H1 (cell line): ENCODE measurements around the gene CHD9. TPM values are rescaled to one million over a fixed set of nuclear protein-coding genes. Genes with fewer than 3 reads are reported as not detected.

ENCODE experiments used
- CTCF ChIA-PET: fragments of 300-600 bp; sonication (Branson Sonifier 250); formaldehyde crosslinking; loops from one replicate; lab custom pipeline; 2021; ENCODE audit not compliant: partially characterized antibody; lab: Charles Lee
- POLR2A ChIA-PET: fragments of 300-600 bp; sonication (Branson Sonifier 250); formaldehyde crosslinking; loops from one replicate; lab custom pipeline; 2021; ENCODE audit warnings: inconsistent platforms; ENCODE audit not compliant: partially characterized antibody; lab: Charles Lee
- DNase-seq, 2 experiments: peaks; one replicate each; pipeline versions ENCODE4 v3.0.0 to v3.0.0-alpha.2; 2010 to 2022; ENCODE audit warnings: low spot score in 2 of 2, low read depth in 1 of 2, mixed read lengths in 1 of 2
- FAIRE-seq: peaks from 2 replicates; lab custom pipeline; 2011; peaks lifted over from hg19 to GRCh38; lab: Jason Lieb, UNC
- H2AFZ ChIP-seq: 2 replicates; pipeline ENCODE4 v1.8.1; 2012; ENCODE audit warnings: low read length, inconsistent platforms
- H2AK5ac ChIP-seq: 2 replicates; pipeline ENCODE4 v1.6.1; 2013; ENCODE audit warnings: low read depth, low read length
- H2BK120ac ChIP-seq: replicated peaks from 2 replicates; pipeline ENCODE3; 2013; ENCODE audit warnings: low read depth, low read length, inconsistent platforms
- H2BK12ac ChIP-seq: 2 replicates; pipeline ENCODE4 v1.6.1; 2013; ENCODE audit warnings: low read depth, low read length
- H2BK15ac ChIP-seq: 2 replicates; pipeline ENCODE4 v1.6.1; 2013; ENCODE audit warnings: low read length
- H2BK20ac ChIP-seq: 2 replicates; pipeline ENCODE4 v1.6.1; 2013; ENCODE audit warnings: low read length
- H2BK5ac ChIP-seq: 2 replicates; pipeline ENCODE4 v1.6.1; 2013; ENCODE audit warnings: low read depth, low read length
- H3K14ac ChIP-seq: 2 replicates; pipeline ENCODE4 v1.6.1; 2013; ENCODE audit warnings: inconsistent platforms; ENCODE audit not compliant: insufficient read length
- H3K18ac ChIP-seq: 2 replicates; pipeline ENCODE4 v1.6.1; 2013; ENCODE audit warnings: low read length; ENCODE audit errors: extremely low read depth
- H3K23ac ChIP-seq: 2 replicates; pipeline ENCODE4 v1.6.1; 2013; ENCODE audit warnings: inconsistent platforms; ENCODE audit not compliant: insufficient read length
- H3K23me2 ChIP-seq: 2 replicates; pipeline ENCODE4 v1.6.1; 2013; ENCODE audit warnings: low read depth, low read length
- H3K27ac ChIP-seq: 2 replicates; pipeline ENCODE4 v1.6.1; 2011; ENCODE audit warnings: low read depth, low read length, inconsistent platforms
- H3K27me3 ChIP-seq, 4 experiments: replicated peaks in 1 of 4; 1 replicate in 1 of 4; 2 replicates in 3 of 4; pipeline versions ENCODE4 v1.6.1 to v1.8.1; 2011 to 2013; ENCODE audit warnings: low read length in 3 of 4, mild to moderate bottlenecking in 3 of 4, inconsistent platforms in 2 of 4, mixed read lengths in 2 of 4, moderate library complexity in 1 of 4; ENCODE audit not compliant: control insufficient read depth in 3 of 4, insufficient read depth in 3 of 4; ENCODE audit errors: extremely low read depth in 1 of 4
- H3K36me3 ChIP-seq, 4 experiments: 2 replicates each; pipeline versions ENCODE4 v1.6.1 to v1.8.1; 2011 to 2013; ENCODE audit warnings: mild to moderate bottlenecking in 4 of 4, low read length in 3 of 4, moderate library complexity in 2 of 4, control low read depth in 1 of 4, inconsistent platforms in 1 of 4; ENCODE audit not compliant: insufficient read depth in 4 of 4, control insufficient read depth in 2 of 4
- H3K4ac ChIP-seq: replicated peaks from 2 replicates; pipeline ENCODE3; 2013; ENCODE audit warnings: low read length, low read depth, mixed read lengths, inconsistent platforms; ENCODE audit not compliant: insufficient read length
- H3K4me1 ChIP-seq, 4 experiments: replicated peaks in 1 of 4; 1 replicate in 1 of 4; 2 replicates in 3 of 4; pipeline versions ENCODE4 v1.6.1 to v1.8.1; 2011 to 2013; ENCODE audit warnings: low read length in 3 of 4, inconsistent platforms in 2 of 4, mixed read lengths in 1 of 4; ENCODE audit not compliant: insufficient read depth in 4 of 4, control insufficient read depth in 3 of 4
- H3K4me2 ChIP-seq, 2 experiments: 2 replicates each; pipeline versions ENCODE4 v1.6.1 to v1.8.1; 2011 to 2013; ENCODE audit warnings: low read depth in 2 of 2, low read length in 2 of 2, control low read depth in 1 of 2, inconsistent platforms in 1 of 2, mild to moderate bottlenecking in 1 of 2; ENCODE audit not compliant: insufficient read depth in 1 of 2
- H3K4me3 ChIP-seq, 4 experiments: fragments of 200-600, 300-600 bp in 1 of 4; sonication (generic), shearing (Covaris generic), sonication (Bioruptor Twin) in 1 of 4; 2 replicates each; pipeline versions ENCODE4 v1.5.1 to v1.8.1; 2011 to 2016; ENCODE audit warnings: low read length in 4 of 4, low read depth in 3 of 4, control low read depth in 2 of 4, inconsistent platforms in 2 of 4, mild to moderate bottlenecking in 2 of 4, mixed read lengths in 1 of 4, moderate library complexity in 1 of 4; ENCODE audit not compliant: insufficient read depth in 2 of 4; ENCODE audit errors: extremely low read depth in 1 of 4
- H3K56ac ChIP-seq: replicated peaks from 2 replicates; pipeline ENCODE3; 2013; ENCODE audit warnings: low read depth, mild to moderate bottlenecking, mixed read lengths, low read length, inconsistent platforms; ENCODE audit not compliant: insufficient read length
- H3K79me1 ChIP-seq: 2 replicates; pipeline ENCODE4 v1.6.1; 2013; ENCODE audit warnings: low read depth, low read length, control low read depth
- H3K79me2 ChIP-seq, 2 experiments: 2 replicates each; pipeline versions ENCODE4 v1.6.1 to v1.8.1; 2012 to 2013; ENCODE audit warnings: low read length in 2 of 2, mild to moderate bottlenecking in 2 of 2, inconsistent platforms in 1 of 2; ENCODE audit not compliant: insufficient read depth in 2 of 2, control insufficient read depth in 1 of 2
- H3K9ac ChIP-seq, 4 experiments: replicated peaks in 1 of 4; 1 replicate in 1 of 4; 2 replicates in 3 of 4; pipeline versions ENCODE4 v1.6.1 to v1.8.1; 2011 to 2013; ENCODE audit warnings: low read depth in 3 of 4, low read length in 3 of 4, control low read depth in 2 of 4, mild to moderate bottlenecking in 2 of 4, moderate library complexity in 2 of 4, inconsistent platforms in 1 of 4; ENCODE audit errors: extremely low read depth in 1 of 4
- H3K9me3 ChIP-seq, 2 experiments: 2 replicates each; pipeline versions ENCODE4 v1.6.1 to v1.8.1; 2012 to 2013; ENCODE audit warnings: mild to moderate bottlenecking in 2 of 2, moderate library complexity in 2 of 2, control low read depth in 1 of 2, inconsistent platforms in 1 of 2, low read depth in 1 of 2, low read length in 1 of 2, mixed read lengths in 1 of 2; ENCODE audit not compliant: insufficient read depth in 2 of 2
- H4K20me1 ChIP-seq, 2 experiments: replicated peaks in 1 of 2; 2 replicates each; pipeline versions ENCODE3 to v1.8.1; 2011 to 2013; ENCODE audit warnings: inconsistent platforms in 2 of 2, low read length in 2 of 2, mild to moderate bottlenecking in 1 of 2; ENCODE audit not compliant: insufficient read depth in 2 of 2, control insufficient read depth in 1 of 2
- H4K5ac ChIP-seq: 2 replicates; pipeline ENCODE4 v1.6.1; 2013; ENCODE audit warnings: low read length, low read depth, mixed read lengths, inconsistent platforms; ENCODE audit not compliant: insufficient read length
- H4K8ac ChIP-seq: 2 replicates; pipeline ENCODE4 v1.8.0; 2013; ENCODE audit warnings: mild to moderate bottlenecking, moderate library complexity, low read length, inconsistent platforms; ENCODE audit not compliant: insufficient read depth; ENCODE audit errors: extremely low read depth
- H4K91ac ChIP-seq: replicated peaks from 2 replicates; pipeline ENCODE3; 2013; ENCODE audit warnings: low read length, mixed read lengths, inconsistent platforms; ENCODE audit not compliant: insufficient read length
- BACH1 ChIP-seq: IDR thresholded peaks from 2 replicates; pipeline ENCODE4 v1.6.1; 2012; ENCODE audit warnings: low read length, improper control_type of control experiment
- CBX8 ChIP-seq: fragments of 300-800, 300-1000 bp; sonication (generic); IDR thresholded peaks from 2 replicates; pipeline ENCODE4 v1.7.1; 2016; ENCODE audit warnings: low read depth, low read length, borderline replicate concordance
- CREB1 ChIP-seq: IDR thresholded peaks from 2 replicates; pipeline ENCODE4 v1.6.1; 2012; ENCODE audit warnings: inconsistent platforms
- EP300 ChIP-seq, 2 experiments: IDR thresholded peaks; 1 replicate in 1 of 2; 2 replicates in 1 of 2; pipeline ENCODE4 v1.6.1; 2011 to 2012; ENCODE audit warnings: low read depth in 2 of 2, low read length in 2 of 2, mild to moderate bottlenecking in 2 of 2, borderline replicate concordance in 1 of 2, inconsistent platforms in 1 of 2, moderate library complexity in 1 of 2
- GTF2F1 ChIP-seq: IDR thresholded peaks from 2 replicates; pipeline ENCODE4 v1.6.1; 2012; ENCODE audit warnings: low read depth, low read length, improper control_type of control experiment, borderline replicate concordance
- JUN ChIP-seq: IDR thresholded peaks from 2 replicates; pipeline ENCODE4 v1.6.1; 2011; ENCODE audit warnings: low read depth, mild to moderate bottlenecking, improper control_type of control experiment, low read length
- JUND ChIP-seq: IDR thresholded peaks from 2 replicates; pipeline ENCODE4 v1.6.1; 2011; ENCODE audit warnings: mild to moderate bottlenecking, improper control_type of control experiment, low read length
- KDM5A ChIP-seq: fragments of 200-600 bp; IDR thresholded peaks from 2 replicates; pipeline ENCODE4 v1.7.1; 2012; ENCODE audit warnings: mild to moderate bottlenecking, low read length, inconsistent platforms, mixed read lengths
- SIN3A ChIP-seq, 2 experiments: IDR thresholded peaks in 1 of 2; conservative IDR thresholded peaks in 1 of 2; 2 replicates each; pipeline ENCODE4 v1.6.1; 2011 to 2012; ENCODE audit warnings: low read length in 2 of 2, improper control_type of control experiment in 1 of 2, low read depth in 1 of 2, mild to moderate bottlenecking in 1 of 2
- SRF ChIP-seq: IDR thresholded peaks from 2 replicates; pipeline ENCODE4 v1.6.1; 2011; ENCODE audit warnings: mild to moderate bottlenecking, low read depth, low read length, moderate library complexity
- TBP ChIP-seq: IDR thresholded peaks from 2 replicates; pipeline ENCODE4 v1.6.1; 2011; ENCODE audit warnings: low read depth, low read length, improper control_type of control experiment
- WGBS, 2 experiments: shearing (Covaris generic) in 1 of 2; methylation state at CpG; one replicate each; pipeline versions ENCODE4 v1.1.6 to v1.1.7; 2013 to 2015; ENCODE audit warnings: low lambda C conversion rate in 2 of 2, mixed read lengths in 2 of 2, inconsistent platforms in 1 of 2, low coverage in 1 of 2, missing lambda C conversion rate in 1 of 2; ENCODE audit not compliant: insufficient replicate concordance in 2 of 2, insufficient coverage in 1 of 2, insufficient read length in 1 of 2; ENCODE audit errors: extremely low coverage in 1 of 2, missing lambda C conversion rate in 1 of 2; 5-methylcytosine and 5-hydroxymethylcytosine counted together
- polyA plus RNA-seq, 7 experiments: library from polyadenylated mRNA; depleted of rRNA in 3 of 7; stranded (reverse) in 5 of 7; unstranded in 2 of 7; fragments of >200 nt in 5 of 7; fragments of 200-250 nt in 2 of 7; gene quantifications; 1 replicate in 5 of 7; 2 replicates in 1 of 7; 4 replicates in 1 of 7; pipeline versions ENCODE4 v1.2.1 to v1.2.3, GENCODE V29; 2011 to 2013; ENCODE audit warnings: missing spikeins in 2 of 7, mixed read lengths in 2 of 7
- total RNA-seq: library from RNA; stranded (reverse); fragmentation: NEBNext Ultra II Directional; extraction: Animal tissue kit (Norgen Biotek cat#: 25700); gene quantifications from 2 replicates; pipeline ENCODE4 v1.2.1, GENCODE V29; 2021
- TF ChIP-seq, protein P1 (sequence below): IDR thresholded peaks from 2 replicates; pipeline ENCODE4 v1.6.1; 2012; ENCODE audit warnings: low read length, inconsistent platforms

CHD9 gene
- total and polyA plus RNA-seq, 2 of the 8 experiments (the other 6 are each of a cell fraction or from before 2014, with no cell fraction given) = 9.9 to 32.4 TPM

DNA sequence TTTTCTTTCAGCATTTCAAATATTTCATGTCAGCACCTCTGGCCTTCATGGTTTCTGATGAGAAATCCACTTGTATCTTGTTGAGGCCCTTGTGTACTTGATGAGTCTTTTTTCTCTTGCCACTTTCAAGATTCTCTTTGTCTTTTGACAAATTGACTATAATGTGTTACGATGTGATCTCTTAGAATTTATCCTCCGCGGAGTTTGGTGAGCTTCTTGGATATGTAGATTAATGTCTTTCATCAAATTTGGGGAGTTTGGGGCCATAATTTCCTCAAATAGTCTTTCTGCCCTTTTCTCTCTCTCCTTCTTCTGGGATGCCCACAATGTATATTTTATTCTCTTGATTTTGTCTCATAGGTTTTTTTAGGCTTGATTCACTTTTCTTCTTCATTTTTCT is 96.0 kb downstream of the CHD9 start:
- Histone ChIP-seq H2BK12ac (no peak overlapping the region), H3K27me3 (no peaks in the 10 kb centered on the region), H3K18ac (no peak overlapping the region), H2BK15ac (no peak overlapping the region), H3K23me2 (no peaks in the 10 kb centered on the region), H4K5ac (no peak overlapping the region), H3K4ac (no peak overlapping the region), H3K27ac (no peak overlapping the region), H3K23ac (no peak overlapping the region), H3K9me3 (peaks cover 0 to 3% of the 10 kb centered on the region in 2 experiments; a peak in 1 of 4 replicates), H2BK120ac (no peak overlapping the region), H2AFZ (no peak overlapping the region), H4K91ac (no peak overlapping the region), H4K8ac (no peak overlapping the region), H3K79me2 (peaks cover 0 to 9% of the 10 kb centered on the region in 2 experiments; a peak in 3 of 4 replicates), H3K4me3 (no peak overlapping the region), H3K4me1 (peaks cover 0 to 3% (median 1%) of the 10 kb centered on the region in 4 experiments; a peak in 2 of 7 replicates), H3K14ac (no peak overlapping the region), H4K20me1 (no peaks in the 10 kb centered on the region), H2BK20ac (no peak overlapping the region), H3K9ac (no peak overlapping the region), H2BK5ac (no peak overlapping the region), H3K4me2 (no peak overlapping the region), H3K56ac (no peak overlapping the region), H2AK5ac (no peak overlapping the region), H3K79me1 (no peaks in the 10 kb centered on the region), H3K36me3 (peaks cover 0 to 4% (median 0%) of the 10 kb centered on the region in 4 experiments; a peak in 2 of 8 replicates)
- ChIA-PET CTCF (interaction anchor here (0.6 to 1.3 kb wide), 2 partner anchors 11 to 748 kb away, joined by 3 read pairs; no protein-coding TSS in a partner anchor), POLR2A (interaction anchor here (1.1 kb wide), 1 partner anchor 71 kb away, joined by 3 read pairs; no protein-coding TSS in a partner anchor)
- WGBS, 2 experiments = 92% methylated on average over 3 of the region's 3 CpGs; no CpG with 5 or more reads in 1 of the 2 experiments
- DNase-seq (no peak), FAIRE-seq (no peak)
- TF ChIP-seq JUN = no peak
- TF ChIP-seq CBX8 = no peak
- TF ChIP-seq JUND = no peak
- no peak for TF ChIP-seq TBP
- TF ChIP-seq KDM5A = no peak
- no peak for TF ChIP-seq EP300 (IDR thresholded peaks at IDR 0.05; ENCODE audit: borderline replicate concordance in 1 of 2, low read depth in 2 of 2, low read length in 2 of 2)
- TF ChIP-seq, protein P1, sequence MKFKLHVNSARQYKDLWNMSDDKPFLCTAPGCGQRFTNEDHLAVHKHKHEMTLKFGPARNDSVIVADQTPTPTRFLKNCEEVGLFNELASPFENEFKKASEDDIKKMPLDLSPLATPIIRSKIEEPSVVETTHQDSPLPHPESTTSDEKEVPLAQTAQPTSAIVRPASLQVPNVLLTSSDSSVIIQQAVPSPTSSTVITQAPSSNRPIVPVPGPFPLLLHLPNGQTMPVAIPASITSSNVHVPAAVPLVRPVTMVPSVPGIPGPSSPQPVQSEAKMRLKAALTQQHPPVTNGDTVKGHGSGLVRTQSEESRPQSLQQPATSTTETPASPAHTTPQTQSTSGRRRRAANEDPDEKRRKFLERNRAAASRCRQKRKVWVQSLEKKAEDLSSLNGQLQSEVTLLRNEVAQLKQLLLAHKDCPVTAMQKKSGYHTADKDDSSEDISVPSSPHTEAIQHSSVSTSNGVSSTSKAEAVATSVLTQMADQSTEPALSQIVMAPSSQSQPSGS = no peak
- TF ChIP-seq GTF2F1 = no peak
- no peak for TF ChIP-seq BACH1
- TF ChIP-seq SRF = no peak
- TF ChIP-seq CREB1 = no peak
- no peak for TF ChIP-seq SIN3A (conservative IDR thresholded peaks at IDR 0.05 in 1 of 2, IDR thresholded peaks at IDR 0.05 in 1 of 2; ENCODE audit: low read depth in 1 of 2, low read length in 2 of 2)
